Esophagus muscularis mucosa (tissue), 3 donors: ENCODE results near the gene F7.

Experiments
- POLR2A ChIP-seq: fragments of 450-650 bp; IDR thresholded peaks from one replicate; pipeline ENCODE4 v1.6.1; 2017; ENCODE audit warnings: antibody characterized with exemption, moderate library complexity, mild to moderate bottlenecking, low read depth
- POLR2AphosphoS5 ChIP-seq, 2 donors: sonication (generic); formaldehyde crosslinking; IDR thresholded peaks; one replicate each; pipeline ENCODE4 v1.6.1; 2017; ENCODE audit warnings: antibody characterized with exemption in 2 of 2
- TF ChIP-seq, protein P1 (sequence below), 3 experiments: fragments of 200-600 bp in 2 of 3; fragments of 450-650 bp in 1 of 3; sonication (generic) in 2 of 3; IDR thresholded peaks; one replicate each; pipeline ENCODE4 v1.5.1; 2017 to 2019; ENCODE audit warnings: antibody characterized with exemption in 3 of 3, mild to moderate bottlenecking in 2 of 3, moderate library complexity in 1 of 3

DNA sequence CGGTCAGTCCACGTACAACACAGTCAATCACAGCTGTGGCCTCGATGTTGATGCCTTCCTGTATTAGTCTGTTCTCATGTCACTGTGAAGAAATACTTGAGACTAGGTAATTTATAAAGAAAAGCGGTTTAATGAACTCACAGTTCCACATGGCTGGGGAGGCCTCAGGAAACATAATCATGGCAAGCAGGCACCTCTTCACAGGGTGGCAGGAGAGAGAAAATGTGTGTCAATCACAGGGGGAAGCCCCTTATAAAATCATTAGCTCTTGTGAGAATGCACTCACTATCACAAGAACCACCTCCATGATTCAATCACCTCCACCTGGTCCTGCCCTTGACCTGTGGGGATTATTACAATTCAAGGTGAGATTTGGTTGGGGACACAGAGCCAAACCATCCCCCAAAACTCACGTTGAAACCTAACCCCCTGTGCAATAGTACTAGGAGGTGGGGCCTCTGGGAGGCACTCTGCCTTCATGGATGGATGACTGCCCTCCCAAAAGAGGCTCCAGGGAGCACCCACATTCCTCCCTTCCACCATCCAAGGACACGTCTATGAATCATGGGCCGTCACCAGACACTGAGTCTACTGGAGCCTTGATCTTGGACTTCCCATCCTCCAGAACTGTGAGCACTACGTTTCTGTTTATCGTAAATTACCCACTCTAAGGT is 50.5 kb downstream of the F7 start:
- TF ChIP-seq POLR2A: no peak
- TF ChIP-seq, protein P1, sequence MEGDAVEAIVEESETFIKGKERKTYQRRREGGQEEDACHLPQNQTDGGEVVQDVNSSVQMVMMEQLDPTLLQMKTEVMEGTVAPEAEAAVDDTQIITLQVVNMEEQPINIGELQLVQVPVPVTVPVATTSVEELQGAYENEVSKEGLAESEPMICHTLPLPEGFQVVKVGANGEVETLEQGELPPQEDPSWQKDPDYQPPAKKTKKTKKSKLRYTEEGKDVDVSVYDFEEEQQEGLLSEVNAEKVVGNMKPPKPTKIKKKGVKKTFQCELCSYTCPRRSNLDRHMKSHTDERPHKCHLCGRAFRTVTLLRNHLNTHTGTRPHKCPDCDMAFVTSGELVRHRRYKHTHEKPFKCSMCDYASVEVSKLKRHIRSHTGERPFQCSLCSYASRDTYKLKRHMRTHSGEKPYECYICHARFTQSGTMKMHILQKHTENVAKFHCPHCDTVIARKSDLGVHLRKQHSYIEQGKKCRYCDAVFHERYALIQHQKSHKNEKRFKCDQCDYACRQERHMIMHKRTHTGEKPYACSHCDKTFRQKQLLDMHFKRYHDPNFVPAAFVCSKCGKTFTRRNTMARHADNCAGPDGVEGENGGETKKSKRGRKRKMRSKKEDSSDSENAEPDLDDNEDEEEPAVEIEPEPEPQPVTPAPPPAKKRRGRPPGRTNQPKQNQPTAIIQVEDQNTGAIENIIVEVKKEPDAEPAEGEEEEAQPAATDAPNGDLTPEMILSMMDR (IDR thresholded peaks at IDR 0.05): no peak
- TF ChIP-seq POLR2AphosphoS5 (IDR thresholded peaks at IDR 0.05): no peak
